ENCODE data around the gene LOXHD1.

DNA sequence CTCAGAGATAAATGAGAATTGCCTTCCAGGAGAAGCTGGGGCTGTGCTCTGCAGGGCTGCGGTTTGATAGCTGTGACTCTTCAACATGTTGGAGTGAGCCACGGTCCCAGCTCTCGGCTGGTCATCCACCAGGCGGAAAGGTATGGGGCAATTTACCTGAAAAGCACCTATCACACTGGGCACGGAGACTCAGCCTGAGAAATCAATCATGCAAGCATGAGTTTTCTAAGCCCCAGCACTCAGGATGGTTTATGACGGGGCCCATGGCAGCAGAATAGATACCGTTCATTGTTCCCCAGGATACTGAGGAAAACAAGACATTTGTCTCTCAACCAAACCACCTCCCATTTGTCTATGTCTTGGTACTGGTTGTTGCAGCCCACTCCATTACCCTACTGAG, 83.9 kb downstream of the LOXHD1 start:
- TF ChIP-seq, protein P1, sequence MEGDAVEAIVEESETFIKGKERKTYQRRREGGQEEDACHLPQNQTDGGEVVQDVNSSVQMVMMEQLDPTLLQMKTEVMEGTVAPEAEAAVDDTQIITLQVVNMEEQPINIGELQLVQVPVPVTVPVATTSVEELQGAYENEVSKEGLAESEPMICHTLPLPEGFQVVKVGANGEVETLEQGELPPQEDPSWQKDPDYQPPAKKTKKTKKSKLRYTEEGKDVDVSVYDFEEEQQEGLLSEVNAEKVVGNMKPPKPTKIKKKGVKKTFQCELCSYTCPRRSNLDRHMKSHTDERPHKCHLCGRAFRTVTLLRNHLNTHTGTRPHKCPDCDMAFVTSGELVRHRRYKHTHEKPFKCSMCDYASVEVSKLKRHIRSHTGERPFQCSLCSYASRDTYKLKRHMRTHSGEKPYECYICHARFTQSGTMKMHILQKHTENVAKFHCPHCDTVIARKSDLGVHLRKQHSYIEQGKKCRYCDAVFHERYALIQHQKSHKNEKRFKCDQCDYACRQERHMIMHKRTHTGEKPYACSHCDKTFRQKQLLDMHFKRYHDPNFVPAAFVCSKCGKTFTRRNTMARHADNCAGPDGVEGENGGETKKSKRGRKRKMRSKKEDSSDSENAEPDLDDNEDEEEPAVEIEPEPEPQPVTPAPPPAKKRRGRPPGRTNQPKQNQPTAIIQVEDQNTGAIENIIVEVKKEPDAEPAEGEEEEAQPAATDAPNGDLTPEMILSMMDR (IDR thresholded peaks at IDR 0.05; ENCODE audit: insufficient read depth, low read length) = no peak
- TF ChIP-seq, protein P2, sequence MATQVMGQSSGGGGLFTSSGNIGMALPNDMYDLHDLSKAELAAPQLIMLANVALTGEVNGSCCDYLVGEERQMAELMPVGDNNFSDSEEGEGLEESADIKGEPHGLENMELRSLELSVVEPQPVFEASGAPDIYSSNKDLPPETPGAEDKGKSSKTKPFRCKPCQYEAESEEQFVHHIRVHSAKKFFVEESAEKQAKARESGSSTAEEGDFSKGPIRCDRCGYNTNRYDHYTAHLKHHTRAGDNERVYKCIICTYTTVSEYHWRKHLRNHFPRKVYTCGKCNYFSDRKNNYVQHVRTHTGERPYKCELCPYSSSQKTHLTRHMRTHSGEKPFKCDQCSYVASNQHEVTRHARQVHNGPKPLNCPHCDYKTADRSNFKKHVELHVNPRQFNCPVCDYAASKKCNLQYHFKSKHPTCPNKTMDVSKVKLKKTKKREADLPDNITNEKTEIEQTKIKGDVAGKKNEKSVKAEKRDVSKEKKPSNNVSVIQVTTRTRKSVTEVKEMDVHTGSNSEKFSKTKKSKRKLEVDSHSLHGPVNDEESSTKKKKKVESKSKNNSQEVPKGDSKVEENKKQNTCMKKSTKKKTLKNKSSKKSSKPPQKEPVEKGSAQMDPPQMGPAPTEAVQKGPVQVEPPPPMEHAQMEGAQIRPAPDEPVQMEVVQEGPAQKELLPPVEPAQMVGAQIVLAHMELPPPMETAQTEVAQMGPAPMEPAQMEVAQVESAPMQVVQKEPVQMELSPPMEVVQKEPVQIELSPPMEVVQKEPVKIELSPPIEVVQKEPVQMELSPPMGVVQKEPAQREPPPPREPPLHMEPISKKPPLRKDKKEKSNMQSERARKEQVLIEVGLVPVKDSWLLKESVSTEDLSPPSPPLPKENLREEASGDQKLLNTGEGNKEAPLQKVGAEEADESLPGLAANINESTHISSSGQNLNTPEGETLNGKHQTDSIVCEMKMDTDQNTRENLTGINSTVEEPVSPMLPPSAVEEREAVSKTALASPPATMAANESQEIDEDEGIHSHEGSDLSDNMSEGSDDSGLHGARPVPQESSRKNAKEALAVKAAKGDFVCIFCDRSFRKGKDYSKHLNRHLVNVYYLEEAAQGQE (IDR thresholded peaks at IDR 0.05; ENCODE audit: insufficient replicate concordance, low read depth) = no peak
- no peak for TF ChIP-seq POLR2AphosphoS5 (IDR thresholded peaks at IDR 0.05; ENCODE audit: low read depth)
- TF ChIP-seq GABPA (IDR thresholded peaks at IDR 0.05; ENCODE audit: low read depth) = no peak
